ENCODE results near the gene ABHD8.

DNA sequence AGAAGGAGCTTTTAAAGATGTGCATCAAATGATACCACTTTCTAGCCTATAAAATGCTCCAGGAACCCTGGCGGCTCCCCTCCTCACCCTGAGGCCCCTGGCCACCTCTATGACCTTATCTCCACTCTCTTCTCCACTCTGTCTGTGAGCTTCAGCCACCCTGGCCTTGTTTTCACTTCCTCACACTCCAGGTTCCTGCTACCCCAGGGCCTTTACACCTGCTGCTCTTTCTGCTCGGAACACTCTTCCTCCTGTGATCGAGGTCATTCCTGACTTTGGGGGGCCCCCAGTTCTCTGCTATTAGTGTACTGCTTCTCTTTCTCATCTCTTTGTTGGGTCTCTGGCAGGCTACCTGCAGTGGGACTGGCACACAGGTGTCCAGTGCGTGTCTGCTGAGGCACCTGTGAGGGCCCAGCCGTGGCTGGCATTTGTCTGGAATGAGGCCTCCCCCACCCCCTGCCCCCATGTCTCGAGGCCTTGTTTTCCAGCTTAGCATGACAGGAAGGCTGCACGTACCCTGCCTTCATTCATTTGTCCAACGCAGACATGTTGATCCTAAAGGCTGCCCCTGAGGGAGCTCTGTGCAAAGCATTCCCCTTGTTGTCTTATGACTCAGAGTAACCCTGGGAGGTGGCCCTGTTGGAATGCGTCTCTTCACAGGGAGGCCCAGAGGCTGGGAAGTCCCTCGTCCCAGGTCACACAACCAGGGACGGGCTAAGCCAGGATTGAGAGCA, 8.4 kb upstream of the ABHD8 start:
- TF ChIP-seq, protein P1, sequence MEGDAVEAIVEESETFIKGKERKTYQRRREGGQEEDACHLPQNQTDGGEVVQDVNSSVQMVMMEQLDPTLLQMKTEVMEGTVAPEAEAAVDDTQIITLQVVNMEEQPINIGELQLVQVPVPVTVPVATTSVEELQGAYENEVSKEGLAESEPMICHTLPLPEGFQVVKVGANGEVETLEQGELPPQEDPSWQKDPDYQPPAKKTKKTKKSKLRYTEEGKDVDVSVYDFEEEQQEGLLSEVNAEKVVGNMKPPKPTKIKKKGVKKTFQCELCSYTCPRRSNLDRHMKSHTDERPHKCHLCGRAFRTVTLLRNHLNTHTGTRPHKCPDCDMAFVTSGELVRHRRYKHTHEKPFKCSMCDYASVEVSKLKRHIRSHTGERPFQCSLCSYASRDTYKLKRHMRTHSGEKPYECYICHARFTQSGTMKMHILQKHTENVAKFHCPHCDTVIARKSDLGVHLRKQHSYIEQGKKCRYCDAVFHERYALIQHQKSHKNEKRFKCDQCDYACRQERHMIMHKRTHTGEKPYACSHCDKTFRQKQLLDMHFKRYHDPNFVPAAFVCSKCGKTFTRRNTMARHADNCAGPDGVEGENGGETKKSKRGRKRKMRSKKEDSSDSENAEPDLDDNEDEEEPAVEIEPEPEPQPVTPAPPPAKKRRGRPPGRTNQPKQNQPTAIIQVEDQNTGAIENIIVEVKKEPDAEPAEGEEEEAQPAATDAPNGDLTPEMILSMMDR (conservative IDR thresholded peaks at IDR 0.05), result no peak
- TF ChIP-seq ZFX (IDR thresholded peaks at IDR 0.05), result no peak

Measured in C4-2B (cell line).